Skin of body (tissue), 2 donors: ENCODE measurements around the gene RALGAPA1. TPM values are rescaled to one million over a fixed set of nuclear protein-coding genes. Genes with fewer than 3 reads are reported as not detected.
A peak's percentile ranks its signal among the peaks of the same experiment; 100 is the strongest.
"Not testable (repeated sequence)": the region's sequence is repeated elsewhere in the genome, so short reads cannot be mapped to it uniquely, and the experiment has no call there.

Experiments
- DNase-seq: peaks from one replicate; lab custom pipeline; 2025; lab: John Stamatoyannopoulos, UW
- total RNA-seq: library from RNA; depleted of rRNA; stranded (reverse); fragments of >200 nt; gene quantifications from one replicate; pipeline ENCODE4 v1.2.3, GENCODE V29; 2014

The RALGAPA1 gene
- 110 TPM for total RNA-seq

- peak; percentile 98 for DNase-seq
These were observed at the start of gene RALGAPA1 for GRCh38 chr14:35808638-35809563. TSS of gene RALGAPA1 (minus strand) at chr14:35809295. CDS start at chr14:35808835, 460 bp downstream.

GRCh38 chr14:35858521-35859209, 49.6 kb upstream of the RALGAPA1 start:
- no peak for DNase-seq

DNA sequence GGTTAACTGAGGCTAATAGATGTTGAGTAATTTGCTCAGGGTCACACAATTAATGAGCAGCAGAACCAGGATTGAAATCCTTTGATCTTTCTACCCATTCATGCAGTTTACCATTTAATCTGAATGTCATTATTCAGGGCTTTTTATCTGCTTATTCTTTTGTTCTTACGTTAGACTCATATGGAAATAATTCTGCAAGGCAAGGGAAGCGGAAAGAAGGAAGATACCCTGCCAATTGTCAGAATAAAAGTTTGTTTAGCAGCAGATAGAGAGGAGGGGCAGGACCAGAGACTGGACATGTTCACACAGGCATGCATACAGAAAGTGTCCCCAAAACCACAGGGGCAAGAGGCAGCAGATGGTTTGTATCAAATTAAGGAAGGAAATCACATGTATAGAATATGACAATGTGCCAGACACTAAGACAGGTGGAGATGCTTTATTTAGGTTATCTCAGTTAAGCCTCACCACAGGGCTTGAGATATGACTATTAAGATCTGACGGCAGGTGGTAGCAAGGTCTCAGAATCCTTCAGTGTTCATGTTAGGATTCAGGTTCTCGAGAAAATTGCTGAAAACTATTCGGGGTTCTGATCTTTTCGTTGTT, 46.9 kb upstream of the RALGAPA1 start:
- no peak for DNase-seq

DNA sequence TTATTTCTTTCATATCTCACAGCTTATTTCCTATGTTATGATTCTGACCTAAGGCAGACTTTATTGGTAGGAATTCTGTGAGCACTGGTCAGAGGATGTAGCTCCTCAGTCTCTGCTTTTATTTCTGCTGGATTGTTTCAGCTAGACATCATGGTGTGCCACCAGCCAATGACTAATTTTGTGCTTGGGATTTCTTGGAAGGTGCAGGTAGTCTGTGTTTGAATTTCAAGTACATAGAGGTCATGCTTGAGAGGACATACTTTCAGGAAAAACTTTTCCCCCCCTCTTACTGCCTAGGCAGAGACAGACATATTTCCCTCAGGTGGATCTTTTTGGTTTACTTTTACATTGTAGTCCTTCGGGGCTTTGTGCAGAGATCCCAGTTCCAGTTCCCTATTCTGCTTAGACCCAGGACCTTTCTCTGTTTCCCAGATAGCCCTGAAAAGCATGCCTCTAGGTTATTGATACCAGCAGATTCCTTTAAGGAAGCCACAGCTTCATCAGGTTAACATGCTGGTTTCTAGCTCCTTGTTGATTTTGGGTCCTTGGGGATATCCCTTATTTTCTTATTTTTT, 45.7 kb upstream of the RALGAPA1 start:
- no peak for DNase-seq

DNA sequence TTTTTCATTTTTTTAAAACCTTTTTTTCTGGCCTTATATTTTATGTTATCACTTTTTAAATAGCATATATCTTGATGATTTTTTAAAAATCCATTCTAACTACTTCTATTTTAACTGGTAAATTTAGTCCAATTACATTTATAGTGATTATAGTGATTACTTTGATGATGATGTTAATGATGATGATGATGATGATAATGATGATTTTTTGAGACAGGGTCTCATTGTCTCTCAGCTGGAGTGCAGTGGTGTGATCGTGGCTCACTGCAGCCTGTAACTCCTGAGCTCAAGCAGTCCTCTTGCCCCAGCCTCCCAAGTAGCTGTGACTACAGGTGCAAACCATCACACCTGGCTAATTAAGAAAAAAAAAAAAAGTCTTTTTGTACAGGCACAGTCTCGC, 44.1 kb upstream of the RALGAPA1 start:
- DNase-seq: no peak

- no peak for DNase-seq
These were observed 42.7 kb upstream of the RALGAPA1 start for GRCh38 chr14:35851823-35852222.

DNA sequence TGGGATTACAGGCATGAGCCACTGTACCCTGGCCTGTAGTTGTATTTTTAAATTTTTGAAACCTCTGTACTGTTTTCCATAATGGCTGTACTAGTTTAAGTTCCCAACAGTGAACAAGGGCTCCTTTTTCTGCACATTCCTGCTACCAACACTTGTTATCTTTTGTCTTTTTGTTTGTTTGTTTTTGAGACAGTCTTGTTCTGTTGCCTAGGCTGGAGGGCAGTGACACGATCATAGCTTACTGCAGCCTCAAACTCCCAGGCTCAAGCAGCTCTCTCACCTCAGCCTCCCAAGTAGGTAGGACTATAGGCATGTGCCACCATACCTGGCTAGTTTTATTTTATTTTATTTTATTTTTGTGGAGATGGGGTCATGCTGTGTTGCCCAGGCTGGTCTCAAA, 40.0 kb upstream of the RALGAPA1 start:
- no peak for DNase-seq

GRCh38 chr14:35847636-35848035, 38.5 kb upstream of the RALGAPA1 start:
- DNase-seq: no peak

DNA sequence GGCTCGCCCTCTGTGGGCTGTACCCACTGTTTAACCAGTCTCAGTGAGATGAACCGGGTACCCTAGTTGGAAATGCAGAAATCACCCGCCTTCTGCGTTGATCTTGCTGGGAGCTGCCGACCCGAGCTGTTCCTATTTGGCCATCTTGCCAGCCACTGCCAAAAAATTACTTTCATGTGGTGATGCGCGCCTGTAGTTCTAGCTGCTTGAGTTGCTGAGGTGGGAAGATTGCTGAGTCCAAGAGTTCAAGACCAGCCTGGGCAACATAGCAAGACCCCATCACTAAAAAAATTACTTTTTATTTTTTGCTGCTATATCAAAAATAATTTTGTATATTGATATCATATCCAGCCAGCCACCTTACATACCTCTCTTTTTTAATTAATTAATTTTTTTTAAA, 35.4 kb upstream of the RALGAPA1 start:
- no peak for DNase-seq

GRCh38 chr14:35842245-35842644, 33.1 kb upstream of the RALGAPA1 start:
- DNase-seq: not testable (repeated sequence)

GRCh38 chr14:35841704-35842103, 32.6 kb upstream of the RALGAPA1 start:
- not testable (repeated sequence) for DNase-seq

DNA sequence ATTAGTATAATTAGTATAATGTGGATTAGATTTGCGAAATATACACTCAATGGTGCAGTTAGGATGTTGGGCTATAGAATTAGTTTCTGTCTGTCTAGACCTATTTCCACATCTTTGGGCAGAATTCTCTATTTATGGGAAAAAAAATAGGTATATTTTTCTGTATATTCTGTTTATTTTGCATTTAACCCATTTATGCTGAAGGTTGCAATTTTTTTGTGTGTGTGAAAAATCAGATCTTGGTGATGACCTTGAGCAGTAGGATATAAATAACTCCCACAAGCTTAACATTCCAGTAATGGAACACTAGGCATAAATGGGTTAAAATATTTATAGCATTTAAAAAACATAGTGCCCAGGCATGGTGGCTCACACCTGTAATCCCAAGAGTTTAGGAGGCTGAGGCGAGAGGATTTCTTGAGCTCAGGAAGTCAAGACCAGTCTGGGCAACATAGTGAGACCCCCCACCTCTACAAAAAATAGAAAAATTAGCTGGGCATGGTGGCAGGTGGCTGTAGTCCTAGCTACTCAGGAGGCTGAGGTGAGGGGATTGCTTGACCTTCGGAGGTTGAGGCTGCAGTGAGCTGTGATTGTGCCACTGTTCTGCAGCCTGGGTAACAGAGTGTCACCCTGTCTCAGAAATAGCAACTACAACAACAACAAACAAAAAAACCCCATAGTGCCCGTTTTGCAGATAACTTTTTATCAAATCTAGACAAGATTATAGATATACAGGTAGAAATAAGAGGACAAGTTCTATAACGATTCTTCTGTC, 26.3 kb upstream of the RALGAPA1 start:
- no peak for DNase-seq

- DNase-seq: no peak
These were observed 20.4 kb upstream of the RALGAPA1 start for GRCh38 chr14:35829449-35829848.

DNA sequence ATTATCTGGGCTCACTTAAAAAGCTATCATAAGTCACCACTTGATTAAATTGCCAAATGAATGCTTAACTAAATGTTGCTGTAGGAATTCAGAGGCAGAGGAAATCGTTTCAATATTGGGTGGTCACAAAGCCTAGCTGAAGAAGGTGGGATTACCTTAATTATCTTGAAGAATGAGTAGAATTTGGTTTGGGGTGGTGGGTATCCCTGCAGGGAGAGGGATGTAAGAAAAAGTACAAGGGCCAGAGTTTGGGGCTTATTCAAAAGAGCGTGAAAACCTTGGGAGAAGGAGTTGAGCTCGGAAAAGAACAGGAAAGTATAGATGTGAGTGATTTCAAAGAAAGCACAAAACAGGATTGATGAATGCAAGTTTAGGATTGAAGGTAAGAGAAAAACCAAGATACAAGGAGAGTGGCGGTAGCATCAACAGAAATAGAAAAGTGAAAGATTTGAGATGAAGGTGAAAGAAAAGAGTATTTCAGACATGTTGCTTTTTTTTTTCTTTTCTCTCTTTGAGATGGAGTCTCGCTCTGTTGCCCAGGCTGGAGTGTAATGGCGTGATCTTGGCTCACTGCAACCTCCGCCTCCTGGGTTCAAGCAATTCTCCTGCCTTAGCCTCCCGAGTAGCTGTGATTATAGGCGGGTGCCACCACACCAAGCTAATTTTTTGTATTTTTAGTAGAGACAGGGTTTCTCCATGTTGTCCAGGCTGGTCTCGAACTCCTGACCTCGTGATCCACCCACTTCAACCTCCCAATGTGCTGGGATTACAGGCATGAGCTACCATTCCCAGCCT, 18.8 kb upstream of the RALGAPA1 start:
- DNase-seq: no peak

DNA sequence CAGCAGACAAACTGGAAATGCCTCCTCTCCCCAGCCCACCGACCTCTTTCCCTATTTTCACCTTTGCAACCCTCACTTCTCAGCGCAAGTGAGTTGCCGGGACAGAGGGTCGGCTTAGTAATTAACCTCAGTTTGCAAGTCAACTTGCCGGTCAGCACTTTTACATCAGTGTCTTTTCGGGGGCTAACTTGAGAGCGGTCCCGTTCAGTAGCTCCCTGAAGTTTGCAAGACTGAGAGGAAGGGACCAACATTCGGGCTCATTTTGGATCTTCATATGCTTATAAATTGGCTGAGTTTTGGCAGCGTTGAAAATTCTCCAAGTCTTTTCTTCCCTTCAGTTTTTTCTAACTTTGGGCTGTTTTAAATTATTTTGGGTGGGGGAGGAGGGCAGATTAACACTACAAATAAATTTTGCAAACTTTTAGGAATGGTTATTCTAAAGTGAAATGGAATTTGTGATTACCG, 17.9 kb upstream of the RALGAPA1 start:
- DNase-seq: peak; percentile 38

DNA sequence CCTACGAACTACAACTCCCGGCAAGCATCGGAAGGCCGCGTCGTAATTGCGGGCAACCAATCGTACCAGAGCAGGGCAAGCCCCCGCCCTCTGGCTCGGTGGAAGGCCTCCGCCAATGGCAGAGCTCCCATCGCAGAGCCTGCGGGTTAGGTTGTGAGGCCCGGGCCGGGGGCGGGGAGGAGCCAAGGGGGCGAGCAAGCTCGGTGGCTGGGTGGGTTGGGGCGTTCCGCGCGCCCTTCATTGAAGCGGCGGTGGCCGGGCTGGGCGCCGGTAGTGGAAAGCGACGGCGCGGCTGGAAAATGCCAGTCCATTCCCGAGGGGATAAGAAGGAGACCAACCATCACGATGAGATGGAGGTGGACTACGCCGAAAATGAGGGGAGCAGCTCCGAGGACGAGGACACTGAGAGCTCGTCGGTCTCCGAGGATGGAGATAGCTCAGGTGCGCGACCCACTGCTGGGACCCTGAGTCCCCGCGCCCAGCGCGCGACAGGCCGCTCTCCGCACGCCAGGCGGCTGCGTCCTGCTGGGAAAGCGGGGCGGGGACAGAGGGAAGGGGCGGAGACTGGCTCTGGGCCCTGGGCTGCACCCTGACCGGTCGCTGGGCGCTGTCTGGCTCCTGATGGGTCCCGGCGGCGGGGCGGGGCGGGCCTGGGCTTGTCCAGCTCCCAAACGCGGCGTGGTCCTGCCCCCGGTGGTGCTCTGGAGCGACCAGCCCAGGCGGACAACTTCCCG, 17.3 kb upstream of the RALGAPA1 start, which contains the start of gene BRMS1L:
TSS of gene BRMS1L (plus strand) at position 121 of the 734 bp plus-strand sequence. CDS start at position 300, 179 bp downstream.
- peak; percentile 99 for DNase-seq

DNA sequence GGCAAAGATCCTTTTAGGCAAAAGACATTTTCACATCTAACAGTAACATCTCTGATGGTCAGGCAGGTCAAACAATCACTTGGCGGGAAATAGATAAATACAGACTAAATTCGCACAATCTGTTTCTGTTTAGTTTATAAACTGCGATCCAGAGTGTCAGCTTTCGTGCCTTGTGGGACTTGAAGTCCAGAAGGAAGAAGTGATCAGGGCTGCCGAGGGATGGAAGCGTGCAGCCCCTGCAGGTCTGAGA, 16.8 kb upstream of the RALGAPA1 start:
- no peak for DNase-seq

DNA sequence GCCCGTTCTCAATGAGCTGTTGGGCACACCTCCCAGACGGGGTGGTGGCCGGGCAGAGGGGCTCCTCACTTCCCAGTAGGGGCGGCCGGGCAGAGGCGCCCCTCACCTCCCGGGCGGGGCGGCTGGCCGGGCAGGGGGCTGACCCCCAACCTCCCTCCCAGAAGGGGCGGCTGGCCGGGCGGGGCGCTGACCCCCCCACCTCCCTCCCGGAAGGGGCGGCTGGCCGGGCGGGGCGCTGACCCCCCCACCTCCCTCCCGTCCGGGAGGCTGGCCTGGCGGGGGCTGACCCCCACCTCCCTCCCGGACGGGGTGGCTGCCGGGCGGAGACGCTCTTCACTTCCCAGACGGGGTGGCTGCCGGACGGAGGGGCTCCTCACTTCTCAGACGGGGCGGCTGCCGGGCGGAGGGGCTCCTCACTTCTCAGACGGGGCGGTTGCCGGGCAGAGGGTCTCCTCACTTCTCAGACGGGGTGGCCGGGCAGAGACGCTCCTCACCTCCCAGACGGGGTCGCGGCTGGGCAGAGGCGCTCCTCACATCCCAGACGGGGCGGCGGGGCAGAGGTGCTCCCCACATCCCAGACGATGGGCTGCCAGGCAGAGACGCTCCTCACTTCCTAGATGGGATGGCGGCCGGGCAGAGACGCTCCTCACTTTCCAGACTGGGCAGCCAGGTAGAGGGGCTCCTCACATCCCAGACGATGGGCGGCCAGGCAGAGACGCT, 15.5 kb upstream of the RALGAPA1 start:
- DNase-seq: not testable (repeated sequence)

- no peak for DNase-seq
These were observed 13.4 kb upstream of the RALGAPA1 start for GRCh38 chr14:35822501-35822900.
